Common myeloid progenitor, CD34-positive (primary cell): ENCODE measurements around the gene CYB5D1.

Source experiments
- CTCF ChIA-PET: fragments of 350-600 bp; sonication (Branson Sonifier 250); formaldehyde crosslinking; loops from one replicate; lab custom pipeline; 2021; ENCODE audit warnings: antibody characterized with exemption; lab: Charles Lee
- POLR2A ChIA-PET: fragments of 350-600 bp; sonication (Branson Sonifier 250); formaldehyde crosslinking; loops from one replicate; lab custom pipeline; 2021; ENCODE audit warnings: antibody characterized with exemption; lab: Charles Lee
- DNase-seq, 3 donors: peaks; one replicate each; pipeline versions ENCODE4 v3.0.0 to v3.0.0-alpha.2; 2013
- H3K27ac ChIP-seq, 2 experiments: 1 replicate in 1 of 2; 2 replicates in 1 of 2; pipeline ENCODE4 v1.7.0; 2013; ENCODE audit warnings: inconsistent platforms in 2 of 2, low read length in 2 of 2, mild to moderate bottlenecking in 2 of 2, low read depth in 1 of 2, moderate library complexity in 1 of 2; ENCODE audit not compliant: severe bottlenecking in 2 of 2, insufficient read depth in 1 of 2, poor library complexity in 1 of 2
- H3K27me3 ChIP-seq, 5 experiments: replicated peaks in 2 of 5; 1 replicate in 3 of 5; 2 replicates in 2 of 5; pipeline versions ENCODE4 v1.6.1 to v1.7.0; 2013; ENCODE audit warnings: low read length in 4 of 5, mild to moderate bottlenecking in 2 of 5, moderate library complexity in 2 of 5, inconsistent platforms in 1 of 5; ENCODE audit not compliant: insufficient read depth in 5 of 5, control insufficient read depth in 4 of 5
- H3K36me3 ChIP-seq, 4 experiments: 1 replicate in 2 of 4; 2 replicates in 2 of 4; pipeline versions ENCODE4 v1.6.1 to v1.7.0; 2013; ENCODE audit warnings: low read length in 3 of 4, control low read depth in 1 of 4, mild to moderate bottlenecking in 1 of 4; ENCODE audit not compliant: control insufficient read depth in 4 of 4, insufficient read depth in 4 of 4
- H3K4me1 ChIP-seq, 4 experiments: 1 replicate in 3 of 4; 2 replicates in 1 of 4; pipeline versions ENCODE4 v1.6.1 to v1.7.1; 2013; ENCODE audit warnings: low read length in 3 of 4, mild to moderate bottlenecking in 3 of 4, control low read depth in 1 of 4, inconsistent platforms in 1 of 4, moderate library complexity in 1 of 4; ENCODE audit not compliant: control insufficient read depth in 4 of 4, insufficient read depth in 4 of 4; ENCODE audit errors: control extremely low read depth in 1 of 4
- H3K4me3 ChIP-seq, 7 experiments: 1 replicate in 4 of 7; 2 replicates in 3 of 7; pipeline versions ENCODE4 v1.5.1 to v1.7.0; 2013; ENCODE audit warnings: mild to moderate bottlenecking in 7 of 7, low read length in 6 of 7, moderate library complexity in 6 of 7, inconsistent platforms in 2 of 7, low read depth in 2 of 7, control low read depth in 1 of 7; ENCODE audit not compliant: insufficient read depth in 4 of 7, control insufficient read depth in 1 of 7; ENCODE audit errors: extremely low read depth in 1 of 7
- H3K9me3 ChIP-seq, 5 experiments: 1 replicate in 4 of 5; 2 replicates in 1 of 5; pipeline versions ENCODE4 v1.6.1 to v1.7.1; 2013; ENCODE audit warnings: low read length in 4 of 5, mild to moderate bottlenecking in 2 of 5, inconsistent platforms in 1 of 5, low read depth in 1 of 5, moderate library complexity in 1 of 5; ENCODE audit not compliant: control insufficient read depth in 4 of 5, insufficient read depth in 2 of 5; ENCODE audit errors: control extremely low read depth in 1 of 5
- WGBS: methylation state at CpG from one replicate; pipeline ENCODE4 v1.1.5; 2013; ENCODE audit not compliant: insufficient coverage; 5-methylcytosine and 5-hydroxymethylcytosine counted together

CYB5D1 gene

GRCh38 chr17:7885367-7886226, 27.8 kb downstream of the CYB5D1 start:
- WGBS: under 1% methylated on average over 20 of the region's 64 CpGs
- peaks cover 16 to 80% (median 70%) of the 10 kb centered on the region in 4 experiments for H3K4me1 ChIP-seq
- peak overlapping the region; percentile 69 to 96 (median 88) for H3K4me3 ChIP-seq
- no peaks in the 10 kb centered on the region for H3K27me3 ChIP-seq
- CTCF ChIA-PET: interaction anchor here (0.9 to 1.5 kb wide), 6 partner anchors 12 to 50 kb away, joined by 3 to 10 read pairs (median 4); no protein-coding TSS in a partner anchor
- H3K27ac ChIP-seq: peak overlapping the region; percentile 47 to 83
- DNase-seq: peak in 2 of 3 donors; percentile 43 to 58
- POLR2A ChIA-PET: interaction anchor here (0.7 kb wide), 1 partner anchor 17 kb away, joined by 3 read pairs; no protein-coding TSS in a partner anchor
- H3K36me3 ChIP-seq: peaks cover 0 to 11% (median 6%) of the 10 kb centered on the region in 4 experiments
- H3K9me3 ChIP-seq: no peaks in the 10 kb centered on the region

- H3K9me3 ChIP-seq: no peaks in the 10 kb centered on the region
- H3K27ac ChIP-seq: peak overlapping the region; percentile 47 to 83
- no peaks in the 10 kb centered on the region for H3K27me3 ChIP-seq
- WGBS: 3% methylated on average over 21 of the region's 30 CpGs
- POLR2A ChIA-PET: interaction anchor here (0.7 kb wide), 1 partner anchor 18 kb away, joined by 3 read pairs; no protein-coding TSS in a partner anchor
- peaks cover 9 to 72% (median 62%) of the 10 kb centered on the region in 4 experiments for H3K4me1 ChIP-seq
- CTCF ChIA-PET: interaction anchor here (0.9 to 1.5 kb wide), 6 partner anchors 11 to 51 kb away, joined by 3 to 10 read pairs (median 4); no protein-coding TSS in a partner anchor
- DNase-seq: peak in 2 of 3 donors; percentile 44 to 62
- H3K4me3 ChIP-seq: peak overlapping the region; percentile 69 to 96 (median 88)
- peaks cover 2 to 19% (median 13%) of the 10 kb centered on the region in 4 experiments for H3K36me3 ChIP-seq
Observed at GRCh38 chr17:7886227-7887037, 28.6 kb downstream of the CYB5D1 start.

- H3K27ac ChIP-seq: peak overlapping the region; percentile 47 to 83
- H3K4me3 ChIP-seq: peak overlapping the region in 6 of 7 experiments; percentile 69 to 96 (median 85)
- 0% methylated on average over 1 of the region's 8 CpGs for WGBS
- no peaks in the 10 kb centered on the region for H3K27me3 ChIP-seq
- peaks cover 7 to 66% (median 56%) of the 10 kb centered on the region in 4 experiments for H3K4me1 ChIP-seq
- no peak for DNase-seq
- peaks cover 2 to 24% (median 16%) of the 10 kb centered on the region in 4 experiments for H3K36me3 ChIP-seq
- ChIA-PET POLR2A (no interaction called here), CTCF (interaction anchor here (1.4 to 1.5 kb wide), 2 partner anchors 19 to 22 kb away, joined by 4 to 10 read pairs; no protein-coding TSS in a partner anchor)
- no peaks in the 10 kb centered on the region for H3K9me3 ChIP-seq
Observed at GRCh38 chr17:7887038-7887481, 29.3 kb downstream of the CYB5D1 start.

GRCh38 chr17:7887482-7888183, 29.8 kb downstream of the CYB5D1 start:
- Histone ChIP-seq H3K9me3 (no peaks in the 10 kb centered on the region), H3K4me3 (peak overlapping the region; percentile 51 to 96 (median 82)), H3K27ac (peak overlapping the region; percentile 47 to 83), H3K4me1 (peaks cover 7 to 60% (median 51%) of the 10 kb centered on the region in 4 experiments), H3K27me3 (no peaks in the 10 kb centered on the region), H3K36me3 (peaks cover 4 to 26% (median 17%) of the 10 kb centered on the region in 4 experiments)
- DNase-seq: peak; percentile 91 to 96 (median 95)
- POLR2A ChIA-PET: no interaction called here
- CTCF ChIA-PET: interaction anchor here (5.4 kb wide), 1 partner anchor 25 kb away, joined by 60 read pairs; no protein-coding TSS in a partner anchor
- 0% methylated on average over 24 of the region's 35 CpGs for WGBS

- peak in 2 of 3 donors; percentile 43 to 52 for DNase-seq
- 59% methylated on average over 15 of the region's 18 CpGs for WGBS
- POLR2A ChIA-PET: interaction anchor here (1.0 kb wide), 1 partner anchor 31 kb away, joined by 3 read pairs; the partner anchor contains the start of gene NAA38
Observed at GRCh38 chr17:7888184-7888920, 30.5 kb downstream of the CYB5D1 start, which contains the start of gene CHD3. Gene CHD3, plus strand, starts transcription at chr17:7888789. Its CDS starts 212 bp downstream, at chr17:7889001.

More at GRCh38 chr17:7888184-7888920, 30.5 kb downstream of the CYB5D1 start, which contains the start of gene CHD3:
- H3K4me1 ChIP-seq: peaks cover 7 to 54% (median 48%) of the 10 kb centered on the region in 4 experiments
- H3K27me3 ChIP-seq: no peaks in the 10 kb centered on the region
- peaks cover 4 to 32% (median 20%) of the 10 kb centered on the region in 4 experiments for H3K36me3 ChIP-seq
- H3K27ac ChIP-seq: peak within 1 kb of the TSS; percentile 12 to 83
- CTCF ChIA-PET: interaction anchor here (1.1 to 5.4 kb wide), 8 partner anchors 12 to 51 kb away, joined by 3 to 60 read pairs (median 5); partner anchors contain the start of genes CYB5D1 and NAA38
- peak within 1 kb of the TSS; percentile 51 to 96 (median 82) for H3K4me3 ChIP-seq
- H3K9me3 ChIP-seq: no peaks in the 10 kb centered on the region
